GM21576 (cell line): ENCODE results near the gene GAB3.

ENCODE experiments used
- ATAC-seq: cut with Tn5 transposase; IDR thresholded peaks from one replicate; pipeline ENCODE4 v1.9.1; 2021; ENCODE audit warnings: mild to moderate bottlenecking, moderate library complexity; ENCODE audit not compliant: unreplicated experiment

The GAB3 gene

GRCh38 chrX:154750301-154751202 is at the start of gene GAB3:
TSS of gene GAB3 (minus strand) at chrX:154751077. CDS start at chrX:154751025, 52 bp downstream.
- ATAC-seq: no peak

GRCh38 chrX:154799556-154800348 is 48.9 kb upstream of the GAB3 start:
- no peak for ATAC-seq

GRCh38 chrX:154797006-154797405 is 46.1 kb upstream of the GAB3 start:
- ATAC-seq: no peak

- ATAC-seq: no peak
Measured at GRCh38 chrX:154795016-154795415, 44.1 kb upstream of the GAB3 start.

GRCh38 chrX:154793084-154793795 is 42.4 kb upstream of the GAB3 start:
- no peak for ATAC-seq

- ATAC-seq: no peak
Measured at GRCh38 chrX:154791939-154792338, 41.1 kb upstream of the GAB3 start.

GRCh38 chrX:154791467-154791866 is 40.6 kb upstream of the GAB3 start:
- no peak for ATAC-seq

- no peak for ATAC-seq
Measured at GRCh38 chrX:154785716-154786115, 34.8 kb upstream of the GAB3 start.

- ATAC-seq: no peak
Measured at GRCh38 chrX:154784149-154784995, 33.5 kb upstream of the GAB3 start.

GRCh38 chrX:154780968-154781367 is 30.1 kb upstream of the GAB3 start:
- no peak for ATAC-seq

- ATAC-seq: no peak
Measured at GRCh38 chrX:154779261-154779660, 28.4 kb upstream of the GAB3 start.

- no peak for ATAC-seq
Measured at GRCh38 chrX:154776753-154777152, 25.9 kb upstream of the GAB3 start.

- ATAC-seq: no peak
Measured at GRCh38 chrX:154775419-154776349, 24.8 kb upstream of the GAB3 start.

- ATAC-seq: no peak
Measured at GRCh38 chrX:154774622-154775021, 23.7 kb upstream of the GAB3 start.

- peak; percentile 81 for ATAC-seq
Measured at GRCh38 chrX:154762537-154763296, 11.8 kb upstream of the GAB3 start, which contains the start of gene DKC1. TSS of gene DKC1 (plus strand) at chrX:154762864. CDS start at chrX:154762966, 102 bp downstream.

- no peak for ATAC-seq
Measured at GRCh38 chrX:154761977-154762536, 11.2 kb upstream of the GAB3 start.

- ATAC-seq: no peak
Measured at GRCh38 chrX:154758696-154759095, 7.8 kb upstream of the GAB3 start.

GRCh38 chrX:154751669-154752271 is 893 bp upstream of the GAB3 start:
- ATAC-seq: no peak
